Adrenal gland (tissue), 5 donors: Measurements from ENCODE around the gene ADARB2.

Experiments used
- CTCF ChIP-seq, 6 experiments: fragments of 450-650 bp in 4 of 6; fragments of 200-600 bp in 2 of 6; sonication (generic) in 1 of 6; IDR thresholded peaks; 1 replicate in 5 of 6; 2 replicates in 1 of 6; pipeline versions ENCODE4 v1.5.1 to v1.8.0; 2016 to 2021; ENCODE audit warnings: antibody characterized with exemption in 6 of 6, mild to moderate bottlenecking in 2 of 6, moderate library complexity in 1 of 6
- POLR2A ChIP-seq, 2 donors: fragments of 450-650 bp; IDR thresholded peaks; one replicate each; pipeline ENCODE4 v1.6.1; 2017; ENCODE audit warnings: antibody characterized with exemption in 2 of 2, mild to moderate bottlenecking in 2 of 2, moderate library complexity in 1 of 2
- donor health status: DM: no; HTN: no; CAD: no.

- TF ChIP-seq CTCF (IDR thresholded peaks at IDR 0.05): no peak
- no peak for TF ChIP-seq POLR2A (IDR thresholded peaks at IDR 0.05)
Observed at GRCh38 chr10:1365540-1366321, 371.6 kb downstream of the ADARB2 start.
